Measurements from ENCODE around the gene DPYSL5.
A peak's percentile ranks its signal among the peaks of the same experiment; 100 is the strongest.

- no peak for TF ChIP-seq CTCF (conservative IDR thresholded peaks at IDR 0.05 in 1 of 2, IDR thresholded peaks at IDR 0.05 in 1 of 2; ENCODE audit: low read depth in 1 of 2, low read length in 2 of 2)
- peak; percentile 96 for TF ChIP-seq EZH2 (IDR thresholded peaks at IDR 0.05; ENCODE audit: low read length, missing control alignments)
These were observed 1.4 kb downstream of the DPYSL5 start for GRCh38 chr2:26849056-26849999.
